Activated CD4-positive, alpha-beta memory T cell treated with anti-CD3 and anti-CD28 coated beads for 36 hours (primary cell): Measurements from ENCODE around the gene CLDN4. TPM values are rescaled to one million over a fixed set of nuclear protein-coding genes. Genes with fewer than 3 reads are reported as not detected.
"Not testable (repeated sequence)": the region's sequence is repeated elsewhere in the genome, so short reads cannot be mapped to it uniquely, and the experiment has no call there.

Experiments
- CTCF ChIA-PET: fragments of 350-600 bp; sonication (Branson Sonifier 250); formaldehyde crosslinking; loops from one replicate; lab custom pipeline; 2021; ENCODE audit warnings: antibody characterized with exemption, inconsistent platforms; lab: Charles Lee
- POLR2A ChIA-PET: fragments of 350-600 bp; sonication (Branson Sonifier 250); formaldehyde crosslinking; loops from one replicate; lab custom pipeline; 2021; ENCODE audit warnings: antibody characterized with exemption; lab: Charles Lee
- DNase-seq: peaks from one replicate; pipeline ENCODE4 v3.0.0-alpha.2; 2020
- H3K27ac Mint-ChIP-seq: one replicate; pipeline ENCODE4 v1.8.0; 2021; ENCODE audit warnings: mixed read lengths
- H3K27me3 Mint-ChIP-seq: one replicate; pipeline ENCODE4 v1.8.0; 2021; ENCODE audit warnings: mixed read lengths
- H3K36me3 Mint-ChIP-seq: one replicate; pipeline ENCODE4 v1.8.0; 2021; ENCODE audit warnings: mixed read lengths
- H3K4me1 Mint-ChIP-seq: one replicate; pipeline ENCODE4 v1.8.0; 2021; ENCODE audit warnings: low read depth, mixed read lengths
- H3K4me3 Mint-ChIP-seq: one replicate; pipeline ENCODE4 v1.8.0; 2021; ENCODE audit warnings: mild to moderate bottlenecking, mixed read lengths
- H3K9me3 Mint-ChIP-seq: one replicate; pipeline ENCODE4 v1.8.0; 2021; ENCODE audit warnings: mixed read lengths
- intact Hi-C: fragments of 100-400 bp; cut with micrococcal nuclease; formaldehyde crosslinking; loops from one replicate; pipeline ENCODE4 v1.15.1; 2023
- total RNA-seq, 2 experiments: library from RNA; stranded (reverse); gene quantifications; one replicate each; pipeline ENCODE4 v1.2.3, GENCODE V29; 2021

The CLDN4 gene, protein sequence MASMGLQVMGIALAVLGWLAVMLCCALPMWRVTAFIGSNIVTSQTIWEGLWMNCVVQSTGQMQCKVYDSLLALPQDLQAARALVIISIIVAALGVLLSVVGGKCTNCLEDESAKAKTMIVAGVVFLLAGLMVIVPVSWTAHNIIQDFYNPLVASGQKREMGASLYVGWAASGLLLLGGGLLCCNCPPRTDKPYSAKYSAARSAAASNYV
- under 1 TPM; 0.14 to 0.17 TPM for total RNA-seq

DNA sequence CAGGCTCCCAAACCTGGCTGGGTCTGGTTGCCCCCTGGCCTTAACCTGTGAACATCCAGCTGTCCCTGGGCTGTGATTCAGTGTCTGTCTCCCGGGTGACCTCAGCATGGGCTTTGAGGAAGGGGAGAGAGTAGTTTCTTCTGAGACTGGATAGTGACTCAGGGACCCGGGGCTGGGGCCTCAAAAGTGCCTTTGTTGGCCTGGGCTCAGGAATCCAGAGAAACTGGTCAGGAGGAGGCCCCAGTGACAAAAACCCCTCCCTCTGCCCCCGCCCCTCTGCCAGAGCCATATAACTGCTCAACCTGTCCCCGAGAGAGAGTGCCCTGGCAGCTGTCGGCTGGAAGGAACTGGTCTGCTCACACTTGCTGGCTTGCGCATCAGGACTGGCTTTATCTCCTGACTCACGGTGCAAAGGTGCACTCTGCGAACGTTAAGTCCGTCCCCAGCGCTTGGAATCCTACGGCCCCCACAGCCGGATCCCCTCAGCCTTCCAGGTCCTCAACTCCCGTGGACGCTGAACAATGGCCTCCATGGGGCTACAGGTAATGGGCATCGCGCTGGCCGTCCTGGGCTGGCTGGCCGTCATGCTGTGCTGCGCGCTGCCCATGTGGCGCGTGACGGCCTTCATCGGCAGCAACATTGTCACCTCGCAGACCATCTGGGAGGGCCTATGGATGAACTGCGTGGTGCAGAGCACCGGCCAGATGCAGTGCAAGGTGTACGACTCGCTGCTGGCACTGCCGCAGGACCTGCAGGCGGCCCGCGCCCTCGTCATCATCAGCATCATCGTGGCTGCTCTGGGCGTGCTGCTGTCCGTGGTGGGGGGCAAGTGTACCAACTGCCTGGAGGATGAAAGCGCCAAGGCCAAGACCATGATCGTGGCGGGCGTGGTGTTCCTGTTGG lies at the start of gene CLDN4:
Gene CLDN4 (plus strand): TSS at position 316 of the 903 bp plus-strand sequence. CDS start 206 bp downstream, at position 522.
- no peaks in the 10 kb centered on the region for H3K27me3 Mint-ChIP-seq
- H3K4me1 Mint-ChIP-seq: peaks cover 25% of the 10 kb centered on the region
- no peak within 1 kb of the TSS for H3K4me3 Mint-ChIP-seq
- H3K9me3 Mint-ChIP-seq: no peaks in the 10 kb centered on the region
- POLR2A ChIA-PET: no interaction called here
- intact Hi-C loops: no loop called here
- no peak within 1 kb of the TSS for H3K27ac Mint-ChIP-seq
- no peaks in the 10 kb centered on the region for H3K36me3 Mint-ChIP-seq
- CTCF ChIA-PET: no interaction called here
- DNase-seq: no peak

DNA sequence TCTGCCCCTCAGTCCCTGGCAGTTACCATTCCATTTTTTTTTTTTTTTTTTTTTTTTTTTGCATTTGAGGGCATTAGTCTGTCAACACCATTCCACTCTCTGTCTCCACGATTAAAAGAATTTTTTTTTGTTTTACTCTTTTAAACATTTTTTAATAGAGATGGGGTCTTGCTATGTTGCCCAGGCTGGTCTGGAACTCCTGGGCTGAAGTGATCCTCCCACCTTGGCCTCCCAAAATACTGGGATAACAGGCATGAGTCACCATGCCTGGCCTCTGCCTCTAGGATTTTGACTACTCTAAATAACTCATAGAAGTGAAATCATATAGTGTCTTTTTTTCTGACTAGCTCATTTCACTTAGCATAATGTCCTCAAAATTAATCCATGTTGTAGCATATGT lies 44.2 kb upstream of the CLDN4 start:
- no peaks in the 10 kb centered on the region for H3K27me3 Mint-ChIP-seq
- no peak for DNase-seq
- ChIA-PET CTCF (no interaction called here), POLR2A (no interaction called here)
- peaks cover 1% of the 10 kb centered on the region for H3K36me3 Mint-ChIP-seq
- H3K4me3 Mint-ChIP-seq: no peak overlapping the region
- intact Hi-C loops: no loop called here
- H3K4me1 Mint-ChIP-seq: no peaks in the 10 kb centered on the region
- H3K27ac Mint-ChIP-seq: no peak overlapping the region
- peaks cover 4% of the 10 kb centered on the region for H3K9me3 Mint-ChIP-seq

DNA sequence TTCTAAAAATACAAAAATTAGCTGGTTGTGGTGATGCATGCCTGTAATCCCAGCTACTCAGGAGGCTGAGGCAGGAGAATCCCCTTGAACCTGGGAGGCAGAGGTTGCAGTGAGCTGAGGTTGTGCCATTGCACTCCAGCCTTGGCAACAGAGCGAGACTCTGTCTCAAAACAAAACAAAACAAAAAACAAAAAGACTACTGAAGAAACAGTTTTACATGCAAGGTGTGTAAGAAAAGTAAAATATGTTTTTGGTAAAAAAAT lies 43.1 kb upstream of the CLDN4 start:
- H3K4me3 Mint-ChIP-seq, DNase-seq, intact Hi-C loops, H3K27ac Mint-ChIP-seq, H3K36me3 Mint-ChIP-seq, CTCF ChIA-PET, H3K27me3 Mint-ChIP-seq, POLR2A ChIA-PET, H3K9me3 Mint-ChIP-seq, H3K4me1 Mint-ChIP-seq: not testable (repeated sequence)

DNA sequence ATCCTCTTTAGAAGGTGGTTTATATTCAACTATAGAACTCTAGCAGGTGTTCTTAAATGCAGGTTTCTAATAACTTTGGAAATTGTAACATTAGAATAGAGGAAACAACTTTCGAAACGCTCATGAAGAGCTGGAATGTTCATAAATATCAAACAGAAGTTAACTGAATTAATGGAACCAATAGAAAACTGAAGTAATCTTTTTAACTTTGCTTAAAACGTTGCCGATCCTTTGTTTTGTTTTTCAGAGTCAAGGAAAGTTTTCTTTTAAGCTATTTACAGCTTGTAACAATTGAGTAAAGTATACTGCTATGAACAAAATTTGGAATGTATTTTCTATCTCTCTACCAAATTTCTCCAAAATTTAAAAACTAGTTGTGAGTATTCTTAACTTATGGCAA lies 41.7 kb upstream of the CLDN4 start:
- intact Hi-C loops: no loop called here
- H3K27ac Mint-ChIP-seq: no peak overlapping the region
- DNase-seq: no peak
- CTCF ChIA-PET: no interaction called here
- no peak overlapping the region for H3K4me3 Mint-ChIP-seq
- H3K36me3 Mint-ChIP-seq: peaks cover 1% of the 10 kb centered on the region
- peaks cover 4% of the 10 kb centered on the region for H3K9me3 Mint-ChIP-seq
- H3K27me3 Mint-ChIP-seq: no peaks in the 10 kb centered on the region
- POLR2A ChIA-PET: no interaction called here
- no peaks in the 10 kb centered on the region for H3K4me1 Mint-ChIP-seq

DNA sequence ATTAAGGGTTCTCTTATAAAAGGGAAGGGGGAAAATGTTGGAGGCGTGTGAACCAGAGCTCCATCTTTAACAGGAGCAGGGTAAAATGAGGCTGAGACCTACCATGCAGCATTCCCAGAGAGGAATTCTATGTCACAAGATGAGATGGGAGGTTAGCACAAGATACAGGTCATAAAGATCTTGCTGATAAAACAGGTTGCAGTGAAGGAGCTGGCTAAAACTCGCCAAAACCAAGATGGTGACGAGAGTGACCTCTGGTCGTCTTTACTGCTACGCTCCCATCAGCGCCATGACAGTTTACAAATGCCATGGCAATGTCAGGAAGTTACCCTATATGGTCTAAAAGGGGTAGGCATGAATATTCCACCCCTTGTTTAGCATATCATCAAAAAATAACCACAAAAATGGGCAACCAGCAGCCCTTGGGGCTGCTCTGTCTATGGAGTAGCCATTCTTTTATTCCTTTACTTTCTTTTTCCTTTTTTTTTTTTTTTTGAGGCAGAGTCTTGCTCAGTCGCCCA lies 39.6 kb upstream of the CLDN4 start:
- H3K27ac Mint-ChIP-seq, DNase-seq, H3K36me3 Mint-ChIP-seq, intact Hi-C loops, H3K4me1 Mint-ChIP-seq, H3K27me3 Mint-ChIP-seq, H3K9me3 Mint-ChIP-seq, H3K4me3 Mint-ChIP-seq, CTCF ChIA-PET, POLR2A ChIA-PET: not testable (repeated sequence)

DNA sequence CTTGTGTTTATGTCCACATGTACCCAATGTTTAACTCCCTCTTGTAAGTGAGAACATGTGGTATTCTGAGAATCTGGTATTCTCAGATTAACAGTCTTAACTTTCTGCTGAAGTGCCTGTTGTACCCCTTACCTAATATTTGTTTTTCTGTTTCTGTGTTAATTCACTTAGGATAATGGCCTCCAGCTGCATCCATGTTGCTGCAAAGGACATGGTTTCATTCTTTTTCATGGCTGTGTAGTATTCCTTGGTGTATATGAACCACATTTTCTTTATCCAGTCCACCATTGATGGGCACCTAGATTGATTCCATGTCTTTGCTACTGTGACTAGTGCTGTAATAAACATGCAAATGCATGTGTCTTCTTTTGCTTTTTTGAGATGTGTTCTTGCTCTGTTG lies 35.6 kb upstream of the CLDN4 start:
- DNase-seq, H3K4me3 Mint-ChIP-seq, intact Hi-C loops, H3K9me3 Mint-ChIP-seq, POLR2A ChIA-PET, H3K36me3 Mint-ChIP-seq, H3K27ac Mint-ChIP-seq, H3K27me3 Mint-ChIP-seq, H3K4me1 Mint-ChIP-seq: not testable (repeated sequence)
- CTCF ChIA-PET: interaction anchor here (1.0 kb wide), 1 partner anchor 188 kb away, joined by 3 read pairs; no protein-coding TSS in a partner anchor

DNA sequence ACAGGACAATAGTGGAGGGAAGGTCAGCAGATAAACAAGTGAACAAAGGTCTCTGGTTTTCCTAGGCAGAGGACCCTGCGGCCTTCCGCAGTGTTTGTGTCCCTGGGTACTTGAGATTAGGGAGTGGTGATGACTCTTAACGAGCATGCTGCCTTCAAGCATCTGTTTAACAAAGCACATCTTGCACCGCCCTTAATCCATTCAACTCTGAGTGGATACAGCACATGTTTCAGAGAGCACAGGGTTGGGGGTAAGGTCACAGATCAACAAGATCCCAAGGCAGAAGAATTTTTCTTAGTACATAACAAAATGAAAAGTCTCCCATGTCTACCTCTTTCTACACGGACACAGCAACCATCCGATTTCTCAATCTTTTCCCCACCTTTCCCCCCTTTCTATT lies 34.1 kb upstream of the CLDN4 start:
- H3K4me3 Mint-ChIP-seq, POLR2A ChIA-PET, DNase-seq, H3K36me3 Mint-ChIP-seq, H3K4me1 Mint-ChIP-seq, H3K27ac Mint-ChIP-seq, H3K9me3 Mint-ChIP-seq, H3K27me3 Mint-ChIP-seq, intact Hi-C loops: not testable (repeated sequence)
- CTCF ChIA-PET: interaction anchor here (0.6 kb wide), 1 partner anchor 172 kb away, joined by 5 read pairs; no protein-coding TSS in a partner anchor

DNA sequence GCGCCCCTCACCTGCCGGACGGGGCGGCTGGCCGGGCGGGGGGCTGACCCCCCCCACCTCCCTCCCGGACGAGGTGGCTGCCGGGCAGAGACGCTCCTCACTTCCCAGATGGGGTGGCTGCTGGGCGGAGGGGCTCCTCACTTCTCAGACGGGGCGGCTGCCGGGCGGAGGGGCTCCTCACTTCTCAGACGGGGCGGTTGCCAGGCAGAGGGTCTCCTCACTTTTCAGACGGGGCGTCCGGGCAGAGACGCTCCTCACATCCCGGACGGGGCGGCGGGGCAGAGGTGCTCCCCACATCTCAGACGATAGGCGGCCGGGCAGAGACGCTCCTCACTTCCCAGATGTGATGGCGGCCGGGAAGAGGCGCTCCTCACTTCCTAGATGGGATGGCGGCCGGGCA lies 33.6 kb upstream of the CLDN4 start:
- H3K27ac Mint-ChIP-seq, DNase-seq, H3K36me3 Mint-ChIP-seq, POLR2A ChIA-PET, H3K4me3 Mint-ChIP-seq, H3K4me1 Mint-ChIP-seq, H3K9me3 Mint-ChIP-seq, H3K27me3 Mint-ChIP-seq, intact Hi-C loops, CTCF ChIA-PET: not testable (repeated sequence)

DNA sequence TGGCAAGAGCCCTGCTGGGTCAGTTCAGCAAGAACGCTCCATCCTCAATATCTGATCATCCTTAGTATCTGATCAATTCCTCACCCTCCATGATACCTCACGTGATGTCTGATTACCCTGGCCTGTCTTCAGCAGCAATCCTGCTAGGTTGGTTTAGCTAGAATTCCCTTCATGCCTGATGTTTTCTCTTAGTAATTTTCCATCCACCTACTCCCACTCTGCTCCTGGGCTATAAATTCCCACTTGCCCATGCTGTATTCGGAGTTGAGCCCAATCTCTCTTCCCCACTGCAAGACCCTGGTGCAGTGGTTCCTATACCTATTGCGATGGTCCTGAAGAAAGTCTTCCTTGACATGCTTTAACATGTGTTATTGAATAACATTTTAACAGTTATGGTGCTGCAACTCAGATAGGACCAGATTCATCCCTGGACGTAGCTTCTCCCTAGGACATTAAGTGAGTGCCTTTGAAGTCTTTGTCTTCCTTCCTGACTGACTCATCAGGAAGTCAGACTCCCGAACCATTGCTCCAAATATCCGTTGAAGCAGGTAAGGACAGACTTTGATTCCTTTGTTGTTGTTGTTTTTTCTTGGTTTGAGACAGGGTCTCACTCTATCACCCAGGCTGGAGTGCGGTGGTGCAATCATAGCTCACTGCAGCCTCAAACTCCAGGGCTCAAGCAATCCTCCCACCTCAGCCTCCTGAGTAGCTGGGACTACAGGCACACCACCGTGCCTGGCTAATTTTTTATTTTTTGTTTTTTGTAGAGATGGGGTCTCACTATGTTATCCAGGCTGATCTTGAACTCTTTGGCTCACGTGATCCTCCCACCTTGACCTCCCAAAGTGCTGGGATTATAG lies 31.3 kb upstream of the CLDN4 start:
- intact Hi-C loops: no loop called here
- CTCF ChIA-PET: interaction anchor here (0.6 to 2.2 kb wide), 2 partner anchors 12 to 18 kb away, joined by 3 to 6 read pairs; no protein-coding TSS in a partner anchor
- no peaks in the 10 kb centered on the region for H3K4me1 Mint-ChIP-seq
- DNase-seq: no peak
- H3K27ac Mint-ChIP-seq: no peak overlapping the region
- H3K4me3 Mint-ChIP-seq: no peak overlapping the region
- POLR2A ChIA-PET: no interaction called here
- no peaks in the 10 kb centered on the region for H3K9me3 Mint-ChIP-seq
- H3K36me3 Mint-ChIP-seq: no peaks in the 10 kb centered on the region
- H3K27me3 Mint-ChIP-seq: peaks cover 3% of the 10 kb centered on the region

DNA sequence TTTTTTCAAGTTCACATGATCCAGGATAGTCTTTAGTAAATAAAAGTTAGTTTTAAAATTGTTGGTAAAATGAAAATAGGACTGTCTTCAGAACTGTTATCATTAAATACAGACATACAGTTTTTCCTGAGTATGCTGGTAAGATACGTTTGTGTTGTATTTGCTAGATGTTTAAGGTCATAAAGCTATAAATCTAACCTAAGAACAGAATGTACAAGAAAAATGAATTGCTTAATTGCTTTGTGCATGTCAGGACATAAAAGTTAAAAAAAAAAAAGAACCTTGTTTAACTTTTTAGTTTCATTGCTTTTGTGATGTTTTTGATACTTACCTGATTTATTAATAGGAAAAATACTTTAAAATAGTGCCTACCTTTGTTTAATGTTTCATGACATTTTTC lies 29.2 kb upstream of the CLDN4 start:
- no peak overlapping the region for H3K27ac Mint-ChIP-seq

DNA sequence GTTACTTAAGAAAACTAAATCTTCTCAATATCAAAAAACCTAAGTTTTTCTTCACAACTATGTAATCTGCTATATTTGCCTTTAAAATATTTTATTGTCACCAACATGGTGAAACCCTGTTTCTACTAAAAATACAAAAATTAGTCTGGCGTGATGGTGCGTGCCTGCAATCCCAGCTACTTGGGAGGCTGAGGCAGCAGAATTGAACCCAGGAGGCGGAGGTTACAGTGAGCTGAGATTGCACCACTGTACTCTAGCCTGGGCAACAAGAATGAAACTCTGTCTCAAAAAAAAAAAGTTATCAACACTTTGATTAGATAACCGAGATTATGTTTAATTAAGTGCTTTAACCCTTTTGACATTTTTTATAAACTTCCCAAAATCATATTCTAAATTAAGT lies 28.3 kb upstream of the CLDN4 start:
- no peaks in the 10 kb centered on the region for H3K4me1 Mint-ChIP-seq
- ChIA-PET CTCF (no interaction called here), POLR2A (no interaction called here)
- DNase-seq: no peak
- no peak overlapping the region for H3K4me3 Mint-ChIP-seq
- no peaks in the 10 kb centered on the region for H3K36me3 Mint-ChIP-seq
- intact Hi-C loops: no loop called here
- no peaks in the 10 kb centered on the region for H3K27me3 Mint-ChIP-seq
- no peaks in the 10 kb centered on the region for H3K9me3 Mint-ChIP-seq
- no peak overlapping the region for H3K27ac Mint-ChIP-seq

More for the DNA sequence above, 29.2 kb upstream of the CLDN4 start:
- DNase-seq: no peak
- Mint-ChIP-seq H3K36me3 (no peaks in the 10 kb centered on the region), H3K9me3 (no peaks in the 10 kb centered on the region), H3K4me1 (no peaks in the 10 kb centered on the region), H3K27me3 (no peaks in the 10 kb centered on the region), H3K4me3 (no peak overlapping the region)
- ChIA-PET CTCF (interaction anchor here (0.9 to 2.2 kb wide), 3 partner anchors 10 to 76 kb away, joined by 3 to 6 read pairs (median 3); no protein-coding TSS in a partner anchor), POLR2A (no interaction called here)
- intact Hi-C loops: no loop called here

DNA sequence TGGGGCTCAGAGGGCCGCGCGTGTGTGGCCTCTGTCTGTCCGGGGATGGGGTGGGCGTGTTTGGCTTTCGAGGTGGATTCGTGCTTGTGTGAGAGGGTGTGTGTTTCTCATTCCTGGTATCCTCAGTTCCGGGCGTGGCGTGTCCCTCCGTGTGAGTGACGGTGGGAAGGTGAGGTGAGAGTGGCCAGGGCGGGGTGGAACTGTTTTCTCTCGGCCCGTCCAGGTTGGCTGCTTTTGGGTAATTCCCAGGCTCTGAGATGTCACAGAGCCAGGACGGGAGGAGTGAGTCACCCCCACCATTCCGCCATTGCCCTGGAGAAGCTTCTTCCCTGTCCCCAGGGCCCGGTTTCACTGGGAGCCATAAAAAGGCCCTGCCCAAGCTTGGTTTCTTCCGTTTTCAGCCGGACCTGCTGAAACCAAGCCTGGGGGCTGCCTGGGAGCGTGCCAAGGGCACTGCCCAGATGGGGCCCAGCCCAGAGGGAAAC lies 21.3 kb upstream of the CLDN4 start:
- CTCF ChIA-PET: interaction anchor here (7.5 kb wide), 1 partner anchor 45 kb away, joined by 97 read pairs; no protein-coding TSS in a partner anchor
- POLR2A ChIA-PET: no interaction called here
- intact Hi-C loops: no loop called here
- H3K27ac Mint-ChIP-seq: no peak overlapping the region
- H3K36me3 Mint-ChIP-seq: no peaks in the 10 kb centered on the region
- H3K9me3 Mint-ChIP-seq: peaks cover 3% of the 10 kb centered on the region
- H3K4me1 Mint-ChIP-seq: no peaks in the 10 kb centered on the region
- DNase-seq: no peak
- no peak overlapping the region for H3K4me3 Mint-ChIP-seq
- peaks cover 6% of the 10 kb centered on the region for H3K27me3 Mint-ChIP-seq
